GM19240 (cell line): Measurements from ENCODE around the gene NEMP1.
A peak's percentile ranks its signal among the peaks of the same experiment; 100 is the strongest.
"Not testable (repeated sequence)": the region's sequence is repeated elsewhere in the genome, so short reads cannot be mapped to it uniquely, and the experiment has no call there.

Source experiments
- DNase-seq: peaks from one replicate; pipeline ENCODE4 v3.0.0; 2011; ENCODE audit warnings: low spot score; ENCODE audit not compliant: insufficient read length

NEMP1 gene, protein sequence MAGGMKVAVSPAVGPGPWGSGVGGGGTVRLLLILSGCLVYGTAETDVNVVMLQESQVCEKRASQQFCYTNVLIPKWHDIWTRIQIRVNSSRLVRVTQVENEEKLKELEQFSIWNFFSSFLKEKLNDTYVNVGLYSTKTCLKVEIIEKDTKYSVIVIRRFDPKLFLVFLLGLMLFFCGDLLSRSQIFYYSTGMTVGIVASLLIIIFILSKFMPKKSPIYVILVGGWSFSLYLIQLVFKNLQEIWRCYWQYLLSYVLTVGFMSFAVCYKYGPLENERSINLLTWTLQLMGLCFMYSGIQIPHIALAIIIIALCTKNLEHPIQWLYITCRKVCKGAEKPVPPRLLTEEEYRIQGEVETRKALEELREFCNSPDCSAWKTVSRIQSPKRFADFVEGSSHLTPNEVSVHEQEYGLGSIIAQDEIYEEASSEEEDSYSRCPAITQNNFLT

DNA sequence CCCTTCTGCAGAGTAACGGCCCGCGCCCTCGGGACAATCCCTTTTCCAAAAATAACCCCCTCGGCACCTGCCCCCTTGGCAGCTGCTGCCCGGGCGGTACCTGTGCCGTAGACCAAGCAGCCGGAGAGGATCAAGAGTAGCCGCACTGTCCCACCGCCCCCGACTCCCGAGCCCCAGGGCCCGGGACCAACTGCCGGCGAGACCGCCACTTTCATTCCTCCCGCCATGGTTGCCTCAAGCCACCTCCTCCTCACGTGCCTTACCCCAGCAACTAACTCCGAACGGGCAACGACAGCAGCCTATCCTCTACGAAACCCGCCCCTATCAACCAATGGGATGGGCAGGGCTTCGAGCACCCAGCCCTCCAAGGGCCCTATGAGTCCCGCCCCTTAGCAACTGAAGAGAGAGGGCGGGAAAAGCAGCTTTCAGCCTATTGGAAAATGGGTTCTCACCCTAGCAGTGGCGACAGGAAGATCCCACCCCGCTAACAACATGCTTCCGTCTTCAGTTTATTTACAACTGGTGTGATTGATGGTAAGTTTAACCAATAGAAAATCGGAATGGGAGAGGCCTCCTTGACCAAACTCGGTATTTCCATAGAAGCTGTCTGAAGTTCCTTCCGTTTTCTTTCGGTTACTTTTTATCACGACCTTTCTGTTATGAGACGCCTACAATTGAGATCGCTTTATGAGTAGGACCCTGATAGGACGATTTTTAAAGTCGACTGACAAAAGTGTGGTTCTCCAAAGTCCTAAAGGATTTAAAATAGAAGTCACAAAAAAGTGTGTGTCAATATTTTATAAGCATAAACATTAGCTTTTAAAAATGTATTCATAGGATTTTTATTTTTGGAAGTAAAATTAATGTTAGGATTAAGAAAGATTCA, at the start of gene NEMP1:
Gene NEMP1 (minus strand): TSS at position 273 of the 886 bp plus-strand sequence. CDS start 46 bp downstream, at position 227.
- DNase-seq, result peak; percentile 67

DNA sequence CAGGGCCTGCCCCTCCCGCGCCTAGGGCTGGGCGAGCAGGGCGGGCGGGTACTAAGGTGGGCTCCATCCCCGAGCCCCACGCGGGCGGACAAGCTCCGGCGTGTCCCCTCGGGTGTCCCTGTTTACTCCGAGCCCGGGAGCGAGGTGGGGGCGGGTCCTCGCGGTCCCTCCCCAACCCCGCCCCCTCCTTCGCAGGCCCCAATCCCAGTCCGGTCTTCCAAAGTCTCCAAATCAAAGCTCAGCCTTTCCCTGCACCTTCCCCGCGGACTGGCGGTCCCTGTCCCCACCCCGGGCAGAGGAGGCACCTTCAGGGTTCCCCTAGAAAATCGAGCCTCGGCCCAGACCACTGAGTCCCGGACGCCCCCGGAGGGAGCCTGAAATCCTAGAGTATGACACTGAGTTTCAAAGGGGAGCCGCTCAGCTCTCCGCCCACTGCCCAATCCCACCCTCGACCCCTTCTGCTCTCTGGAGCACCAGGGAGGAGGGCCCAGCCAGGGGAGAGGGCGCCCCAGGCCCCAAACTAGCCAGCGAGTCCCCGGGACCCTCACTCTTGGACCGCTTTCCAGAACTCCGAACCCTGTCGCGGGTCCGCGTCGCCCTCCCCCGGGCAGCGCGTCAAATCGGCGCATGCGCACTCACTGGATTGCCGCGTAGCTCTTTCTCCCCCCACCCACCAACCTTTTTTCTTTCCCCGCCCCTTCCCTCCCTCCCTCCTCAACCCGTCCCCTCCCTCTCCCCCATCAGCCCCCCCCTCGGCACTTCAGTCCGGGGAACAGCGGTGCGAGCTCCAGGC, 49.3 kb upstream of the NEMP1 start, which contains the start of gene LRP1:
Gene LRP1 (plus strand): TSS at position 758 of the 793 bp plus-strand sequence. CDS start 482 bp downstream, outside the sequence.
- no peak for DNase-seq

DNA sequence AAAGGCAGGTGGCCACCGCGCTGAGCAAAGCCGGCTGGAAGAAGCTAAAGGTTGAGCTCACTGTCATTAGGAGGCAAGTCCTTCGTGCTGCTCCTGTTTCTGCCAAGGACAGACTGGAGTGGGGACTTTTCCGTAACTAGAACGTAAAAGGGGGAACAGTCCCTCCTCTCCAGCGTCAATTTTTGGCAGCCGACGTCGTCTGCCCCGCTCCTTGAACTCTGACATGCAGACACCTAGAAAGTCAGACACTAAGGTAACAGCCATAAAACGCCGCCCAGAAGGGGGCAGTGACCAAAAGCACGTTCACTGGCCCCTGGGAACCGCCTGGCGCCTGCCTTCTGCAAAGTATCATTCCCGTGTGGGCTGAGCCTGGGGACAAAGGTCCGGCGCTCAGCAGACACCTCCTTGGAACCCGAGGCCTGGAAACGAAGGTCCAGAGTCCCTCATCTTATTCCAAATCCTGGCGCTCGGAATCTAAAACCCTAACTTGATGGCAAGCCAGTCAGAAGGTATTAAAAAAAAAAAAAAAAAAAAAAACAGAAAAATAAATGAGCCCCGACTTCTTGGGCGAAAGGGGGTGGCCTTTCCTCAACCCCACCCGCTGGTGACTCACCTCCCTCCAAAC, 48.6 kb upstream of the NEMP1 start:
- no peak for DNase-seq

DNA sequence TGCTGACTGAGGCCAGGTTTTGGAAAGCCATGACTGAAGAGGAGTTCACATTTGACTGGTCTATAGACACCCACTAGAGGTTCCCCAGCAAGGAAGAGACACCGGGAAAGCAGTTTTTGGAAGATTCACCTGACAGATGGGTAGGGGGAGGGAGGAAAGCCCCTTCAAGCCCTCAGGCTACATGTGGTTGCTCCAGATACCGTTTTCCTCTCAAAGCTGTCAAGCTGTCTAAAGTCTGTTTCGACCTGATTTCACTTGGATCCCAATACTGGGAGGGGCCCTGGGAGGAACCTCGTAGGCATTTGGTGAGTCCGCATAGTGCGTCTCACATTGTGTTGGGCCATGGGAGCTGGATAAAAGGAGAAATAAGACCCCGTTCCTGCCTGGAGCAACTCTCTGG, 48.0 kb upstream of the NEMP1 start:
- no peak for DNase-seq

DNA sequence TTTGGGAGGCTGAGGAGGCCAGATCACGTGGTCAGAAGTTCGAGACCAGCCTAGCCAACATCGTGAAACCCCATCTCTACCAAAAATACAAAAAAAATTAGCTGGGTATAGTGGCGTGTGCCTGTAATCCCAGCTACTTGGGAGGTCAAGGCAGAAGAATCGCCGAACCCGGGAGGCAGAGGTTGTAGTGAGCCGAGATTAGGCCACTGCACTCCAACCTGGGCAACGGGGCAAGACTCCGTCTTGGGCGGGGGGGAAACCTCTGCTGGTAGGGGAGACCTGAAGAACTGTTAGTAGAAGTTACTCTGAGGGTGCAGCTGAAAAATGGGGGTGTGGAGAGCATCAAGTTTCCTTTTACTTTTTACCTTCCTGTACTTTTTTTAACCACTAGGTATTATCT, 47.5 kb upstream of the NEMP1 start:
- DNase-seq, result no peak

DNA sequence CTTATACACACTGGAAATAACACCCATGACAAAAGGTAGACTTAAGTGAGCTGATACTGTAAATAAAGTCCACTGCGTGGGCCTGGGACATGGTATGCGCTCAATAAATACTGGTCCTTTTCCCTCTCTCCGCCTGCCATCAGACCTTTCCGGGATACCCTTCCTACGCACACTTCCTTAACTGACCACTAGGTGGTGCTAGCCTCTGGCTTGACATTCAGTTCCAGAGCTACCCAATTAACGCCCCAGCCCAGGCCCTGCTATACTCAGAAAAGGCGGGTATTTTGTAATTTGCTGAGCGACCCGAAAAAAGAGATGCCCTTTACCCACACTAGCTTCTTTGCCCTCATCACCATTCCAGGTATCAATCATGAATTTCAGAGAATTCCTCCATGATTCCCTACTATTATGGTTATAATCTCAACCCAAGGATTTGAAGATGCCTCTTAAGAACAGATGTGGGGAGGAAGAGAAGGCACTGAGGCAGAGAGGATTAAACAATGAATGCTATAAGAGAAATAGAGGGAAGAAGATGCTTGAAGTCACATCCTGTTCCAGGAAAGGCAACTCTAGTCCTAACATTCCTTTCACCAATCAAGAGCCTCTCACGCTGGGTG, 45.8 kb upstream of the NEMP1 start:
- DNase-seq, result peak; percentile 75

DNA sequence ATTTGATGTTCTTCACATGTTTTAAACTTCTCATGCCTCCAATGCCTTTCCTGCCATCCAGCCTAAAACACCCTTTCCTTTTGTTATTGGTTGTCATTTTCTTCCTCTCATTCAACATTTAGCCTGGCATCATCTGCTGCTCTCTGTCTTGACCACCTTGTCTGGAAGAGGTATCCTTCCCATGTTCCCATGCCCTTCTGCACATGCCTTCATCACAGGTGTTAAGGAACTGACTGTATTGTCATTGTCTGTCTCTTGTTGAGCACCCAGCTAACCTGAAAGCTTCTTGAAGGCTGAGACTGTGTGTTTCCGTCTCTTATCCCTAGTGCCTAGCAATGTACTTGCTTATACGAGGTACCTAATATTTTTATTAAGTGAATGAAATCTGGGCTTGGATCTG, 45.2 kb upstream of the NEMP1 start:
- DNase-seq, result no peak

DNA sequence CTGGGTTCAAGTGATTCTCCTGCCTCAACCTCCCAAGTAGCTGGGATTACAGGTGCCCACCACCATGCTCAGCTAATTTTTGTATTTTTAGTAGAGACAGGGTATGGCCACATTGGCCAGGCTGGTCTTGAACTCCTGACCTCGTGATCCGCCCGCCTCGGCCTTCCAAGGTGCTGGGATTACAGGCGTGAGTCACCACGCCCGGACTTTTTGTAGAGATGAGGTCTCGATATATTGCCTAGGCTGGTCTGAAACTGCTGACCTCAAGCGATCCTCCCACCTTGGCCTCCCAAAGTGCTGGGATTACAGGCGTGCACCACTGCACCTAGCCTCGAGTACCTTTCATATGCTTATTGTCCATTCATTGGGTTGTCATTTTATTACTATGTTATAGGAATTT, 42.1 kb upstream of the NEMP1 start:
- DNase-seq, result not testable (repeated sequence)

DNA sequence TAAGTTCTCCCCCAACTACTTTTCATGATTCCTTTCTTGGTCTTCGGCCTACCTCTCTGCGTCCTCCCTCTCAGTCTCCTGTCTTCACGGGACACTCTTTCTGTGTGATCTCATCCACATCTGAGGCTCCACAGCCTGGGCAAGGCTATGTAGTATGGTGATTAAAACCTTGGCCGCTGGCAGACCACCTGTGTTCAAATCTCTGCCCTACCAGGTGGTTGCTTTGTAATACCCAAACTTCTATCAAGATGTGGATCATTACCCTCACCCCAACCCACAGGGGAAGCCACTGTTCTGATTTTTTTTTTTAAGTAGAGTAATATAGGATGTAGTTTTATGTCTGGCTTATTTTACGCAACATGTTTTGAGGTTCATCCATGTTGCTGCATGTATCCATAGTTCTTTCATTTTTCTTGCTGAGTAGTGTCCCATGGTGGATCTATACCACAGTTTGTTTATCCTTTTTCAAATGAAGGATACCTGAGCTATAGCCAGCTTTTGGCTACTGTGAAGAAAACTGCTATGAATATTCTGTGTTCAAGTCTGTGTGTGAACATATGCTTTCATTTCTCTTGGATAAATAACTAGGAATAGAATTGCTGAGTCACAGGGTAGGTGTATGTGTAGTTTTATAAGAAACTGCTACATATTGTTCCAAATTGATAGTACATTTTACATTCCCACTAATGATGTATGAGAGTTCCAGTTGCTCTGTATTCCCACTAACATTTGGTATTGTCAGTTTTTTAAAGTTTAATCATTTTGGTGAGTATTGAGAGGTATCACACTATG, 40.9 kb upstream of the NEMP1 start:
- no peak for DNase-seq

DNA sequence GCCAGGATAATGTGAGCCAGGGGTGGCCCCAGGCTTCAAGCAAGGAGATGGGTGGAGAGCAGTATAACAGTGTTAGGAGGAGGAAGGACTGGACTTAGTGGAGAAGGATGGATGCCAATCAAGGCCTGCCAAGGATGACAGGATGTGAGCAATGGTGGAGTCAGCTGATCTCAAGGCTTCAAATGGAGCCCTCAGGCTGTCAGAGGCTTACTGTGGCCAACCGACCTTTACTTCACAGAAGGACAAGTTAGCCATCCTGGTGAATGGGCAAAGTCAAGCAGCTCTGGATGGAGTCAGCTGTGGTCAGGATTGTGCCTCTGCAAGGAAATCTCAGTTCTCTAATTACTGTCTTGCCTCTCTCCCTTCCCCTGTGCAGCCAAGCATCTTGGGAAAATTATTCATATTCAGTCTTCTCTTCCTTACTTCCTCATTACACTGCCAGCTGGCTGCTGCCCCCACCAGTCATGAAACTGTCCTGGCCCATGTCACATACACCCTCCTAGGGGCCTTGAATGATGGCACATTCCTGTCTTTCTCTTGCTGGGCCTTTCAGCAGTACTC, 40.2 kb upstream of the NEMP1 start:
- no peak for DNase-seq

DNA sequence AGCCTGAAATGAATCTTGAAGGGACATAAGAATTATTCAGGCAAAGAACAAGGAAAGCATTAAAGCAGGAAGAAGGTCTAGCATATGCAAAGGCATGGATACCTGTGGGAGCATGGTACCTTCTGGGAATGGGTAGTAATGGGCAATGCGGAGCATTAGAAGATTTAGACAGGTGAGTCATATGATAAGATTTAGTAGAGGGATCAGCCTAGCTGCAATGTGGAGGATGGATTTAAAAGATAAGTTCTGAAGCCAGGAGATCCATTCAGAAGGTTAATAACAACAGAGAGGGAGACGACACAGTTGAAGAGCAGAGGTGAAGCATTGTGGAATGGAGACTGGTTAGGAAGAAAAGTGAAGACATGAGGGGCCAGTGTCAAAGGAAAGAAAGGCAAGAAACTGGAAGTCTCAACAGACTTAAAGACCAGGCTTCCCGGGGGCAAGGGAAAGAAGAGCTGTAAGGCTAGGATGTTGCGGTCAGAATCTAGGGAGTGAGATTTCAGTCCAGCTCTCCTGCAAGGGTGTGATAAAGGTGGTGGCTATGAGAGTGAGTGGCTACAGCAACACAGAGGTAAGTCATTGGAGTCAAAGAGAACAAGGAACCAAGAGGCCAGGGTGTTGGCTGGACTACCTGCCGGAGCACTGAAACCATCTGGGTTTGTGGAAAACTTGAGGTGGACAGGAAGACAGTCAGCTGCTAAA, 38.1 kb upstream of the NEMP1 start:
- DNase-seq, result no peak

DNA sequence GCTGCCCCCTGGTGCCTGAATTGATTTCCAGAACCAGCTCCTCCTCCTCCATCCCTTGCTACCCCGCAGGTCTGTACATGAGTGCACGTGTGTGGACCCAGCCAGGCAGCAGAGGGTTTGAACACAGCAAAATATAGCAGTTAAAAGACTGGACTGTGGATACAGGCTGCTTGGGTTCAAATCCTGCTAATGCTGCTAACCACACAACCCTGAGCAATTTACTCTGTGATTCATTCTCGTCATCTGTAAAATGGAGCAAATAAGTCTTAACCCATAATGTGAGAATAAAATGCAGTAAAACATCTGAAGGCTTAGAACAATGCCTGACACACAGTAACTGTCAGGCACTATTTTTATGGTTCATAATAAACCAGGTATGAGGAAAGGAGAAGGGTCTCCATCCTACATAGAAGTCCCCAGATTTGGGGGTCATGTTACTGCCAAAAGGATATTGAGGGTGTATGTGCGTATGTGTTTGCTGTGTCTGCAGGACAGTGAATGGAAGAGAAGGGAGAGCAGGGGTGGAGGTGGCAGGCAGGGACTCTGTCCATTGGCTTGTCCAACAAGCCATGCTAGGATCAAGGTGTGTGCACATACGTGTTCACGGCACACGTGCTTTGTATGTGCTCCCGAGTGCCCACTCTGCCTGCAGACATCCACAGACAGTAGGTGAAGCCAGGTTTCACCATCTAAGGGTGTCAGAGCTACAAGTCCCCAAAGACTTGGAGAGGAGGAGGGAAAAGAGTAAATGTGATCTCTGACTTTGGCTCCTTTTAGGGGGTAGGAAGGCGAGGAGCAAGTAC, 34.1 kb upstream of the NEMP1 start:
- no peak for DNase-seq

DNA sequence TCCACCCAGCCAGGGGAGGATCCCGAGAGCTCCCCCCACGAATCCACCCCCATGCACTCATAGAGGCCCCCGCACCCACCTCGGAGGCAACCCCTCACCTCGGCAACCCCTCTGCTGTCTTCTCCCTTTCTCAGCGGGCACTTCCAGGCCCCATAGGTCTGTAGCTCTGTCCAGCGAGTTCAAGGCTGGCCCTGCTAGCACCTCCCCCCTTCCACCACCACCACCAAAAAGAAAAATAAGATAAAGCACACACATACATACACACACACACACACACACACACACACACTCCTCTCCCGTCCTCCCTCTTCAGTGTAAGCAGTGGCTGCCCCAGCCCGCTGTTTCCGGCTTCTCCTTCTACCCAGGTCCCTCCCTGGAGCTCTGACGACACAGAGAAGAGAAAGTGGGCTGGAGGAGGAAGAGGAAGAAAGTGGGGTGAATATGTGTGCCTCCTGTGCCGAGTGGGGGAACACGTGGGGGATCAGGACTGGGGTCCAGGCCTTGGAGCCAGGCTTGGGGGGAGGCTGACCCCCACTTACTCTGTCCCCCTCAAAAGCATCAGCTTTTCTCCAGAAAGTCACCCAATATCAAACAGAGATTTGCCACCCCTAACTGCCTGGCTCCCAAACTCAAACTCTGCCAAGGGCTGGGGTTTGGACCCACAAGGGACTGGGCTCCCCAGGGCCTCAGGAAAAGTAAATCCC, 32.6 kb upstream of the NEMP1 start, which contains the start of gene STAT6:
Gene STAT6 (minus strand): TSS at position 332 of the 704 bp plus-strand sequence. CDS start 3,084 bp downstream, outside the sequence.
- no peak for DNase-seq

DNA sequence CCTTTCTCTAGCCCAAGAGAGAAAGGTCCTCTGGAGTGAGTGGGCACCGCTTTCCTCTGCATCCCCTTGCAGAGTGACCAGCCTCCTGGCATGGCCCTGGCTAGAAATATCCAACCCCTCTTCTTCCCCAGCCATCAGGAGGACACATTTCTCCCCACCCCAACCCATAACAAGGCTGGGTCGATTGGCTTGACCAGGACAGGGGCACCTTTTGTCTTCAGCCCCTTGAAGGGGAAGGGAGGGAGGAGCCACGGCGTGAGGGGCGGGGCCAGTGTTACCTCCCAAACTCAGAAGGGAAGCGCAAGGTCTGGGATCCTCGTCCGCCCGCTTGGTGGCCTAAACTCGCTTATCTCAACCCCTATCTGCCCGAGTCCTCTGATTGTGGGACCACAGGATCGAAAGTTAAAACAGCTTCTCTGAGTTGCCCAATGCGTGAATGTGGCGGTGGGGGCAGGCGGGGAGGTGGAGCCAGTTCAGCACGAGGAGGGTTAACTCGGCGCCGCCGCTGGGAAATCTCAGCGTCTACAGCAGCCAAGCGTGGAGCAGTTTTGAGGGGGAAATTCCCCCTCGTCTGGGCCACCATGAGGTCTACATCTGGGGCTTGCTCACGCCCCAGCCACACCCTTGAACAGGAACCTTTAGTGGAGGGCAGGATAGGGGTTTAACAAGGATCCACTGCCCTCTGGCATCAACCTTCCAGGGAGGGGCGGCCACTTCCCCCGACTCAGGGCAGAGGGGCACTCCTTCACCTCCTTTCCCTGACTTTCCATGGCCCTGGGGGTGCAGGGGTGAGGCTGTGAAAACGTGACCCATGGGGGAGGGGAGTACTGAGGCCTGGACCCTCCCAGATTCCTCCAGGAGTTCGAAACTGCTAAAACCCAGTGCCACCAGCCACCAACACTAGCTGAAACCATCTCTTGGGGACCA, 31.8 kb upstream of the NEMP1 start:
- DNase-seq, result no peak

DNA sequence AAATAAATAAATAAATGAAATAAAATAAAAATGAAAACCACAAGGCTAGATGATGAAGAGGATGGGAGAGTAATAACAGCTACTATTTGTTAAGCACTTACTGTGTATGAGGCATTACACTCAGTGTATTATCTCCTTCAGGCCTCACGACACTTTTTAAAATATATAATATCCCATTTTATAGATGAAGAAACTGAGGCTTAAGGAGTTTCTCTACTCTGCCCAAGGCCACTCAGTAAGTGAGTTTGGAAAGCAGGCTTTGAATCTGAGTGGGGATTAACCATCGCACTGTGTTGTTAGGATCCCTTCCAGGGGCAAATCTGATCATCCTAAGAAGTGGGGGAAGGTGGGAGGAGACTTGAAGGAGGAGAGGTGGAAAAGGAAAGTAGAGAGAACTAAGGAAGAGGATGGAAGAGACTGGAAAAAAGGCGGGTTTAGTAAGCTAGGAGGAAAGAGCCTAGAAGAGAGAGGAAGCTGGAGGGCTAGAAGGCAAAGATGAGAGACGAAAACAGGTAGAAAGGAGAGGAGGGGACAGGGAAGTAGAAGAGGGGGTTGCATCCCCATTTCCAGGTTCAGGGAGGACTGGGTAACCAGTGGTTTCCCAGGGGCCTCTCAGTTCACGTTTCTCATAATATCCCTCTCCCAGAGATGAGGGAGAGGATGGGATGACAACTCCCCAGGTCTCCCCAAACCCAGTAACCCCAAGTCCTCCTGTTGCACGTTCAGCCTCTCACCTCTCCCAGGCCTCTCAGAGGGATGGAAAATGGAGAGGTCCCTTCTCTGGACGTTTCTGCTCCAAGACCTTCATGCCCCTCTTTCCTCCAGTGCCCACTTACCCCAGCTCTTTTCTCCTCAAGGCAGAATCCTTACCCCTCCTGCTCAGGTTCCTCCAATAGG, 30.9 kb upstream of the NEMP1 start:
- no peak for DNase-seq
